ENCODE measurements around the gene TIAM1.

The TIAM1 gene

DNA sequence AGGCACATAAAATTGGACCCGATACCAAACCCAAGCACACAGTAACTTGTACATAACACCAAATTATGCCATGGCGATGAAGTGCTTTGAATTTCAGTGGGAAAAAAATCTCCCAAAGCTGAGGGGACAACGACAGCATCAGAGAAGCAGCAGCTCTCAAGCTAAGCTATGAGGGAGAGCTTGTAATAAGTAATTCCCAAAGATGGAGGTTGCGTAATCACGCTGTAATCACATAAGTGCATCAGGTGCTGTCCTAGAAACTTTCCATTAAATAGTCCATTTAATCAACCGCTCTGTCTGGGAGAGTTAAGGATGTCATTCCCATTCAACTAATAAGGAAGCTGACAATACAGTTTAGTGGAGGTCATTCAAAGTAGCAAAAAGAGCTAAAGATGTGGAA lies 268.2 kb downstream of the TIAM1 start:
- DNase-seq = no peak

DNA sequence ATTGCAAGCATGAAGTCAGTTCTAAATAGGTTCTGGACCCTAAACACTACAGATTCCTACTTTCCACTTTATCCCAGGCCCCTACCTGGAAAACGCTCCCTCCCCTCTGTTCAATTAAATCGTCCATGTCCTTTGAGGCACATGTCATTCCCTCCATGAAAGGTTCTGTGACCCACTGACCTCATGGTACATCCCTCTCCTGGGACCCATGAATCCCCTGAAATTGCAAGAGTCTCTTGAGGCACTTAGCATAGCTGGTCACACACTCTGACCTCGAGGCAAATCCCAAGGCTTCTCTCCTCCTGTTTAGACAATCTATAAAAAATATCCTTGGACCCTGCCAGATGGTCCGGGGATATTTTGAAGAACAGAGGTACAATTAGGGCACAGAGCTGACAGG lies 271.5 kb downstream of the TIAM1 start:
- DNase-seq = no peak

Measured in NCI-H1930 (cell line).